NB4 (cell line): ENCODE measurements around the gene CTIF.

ENCODE experiments used
- MYC ChIP-seq: IDR thresholded peaks from 2 replicates; pipeline ENCODE4 v1.6.1; 2011; ENCODE audit warnings: low read depth, low read length
- POLR2A ChIP-seq: IDR thresholded peaks from 2 replicates; pipeline ENCODE4 v1.6.1; 2011; ENCODE audit warnings: mild to moderate bottlenecking; ENCODE audit not compliant: insufficient read length; ENCODE audit errors: extremely low read depth
- TF ChIP-seq, protein P1 (sequence below): IDR thresholded peaks from one replicate; pipeline ENCODE4 v1.5.1; 2012; ENCODE audit warnings: low read depth, low read length

DNA sequence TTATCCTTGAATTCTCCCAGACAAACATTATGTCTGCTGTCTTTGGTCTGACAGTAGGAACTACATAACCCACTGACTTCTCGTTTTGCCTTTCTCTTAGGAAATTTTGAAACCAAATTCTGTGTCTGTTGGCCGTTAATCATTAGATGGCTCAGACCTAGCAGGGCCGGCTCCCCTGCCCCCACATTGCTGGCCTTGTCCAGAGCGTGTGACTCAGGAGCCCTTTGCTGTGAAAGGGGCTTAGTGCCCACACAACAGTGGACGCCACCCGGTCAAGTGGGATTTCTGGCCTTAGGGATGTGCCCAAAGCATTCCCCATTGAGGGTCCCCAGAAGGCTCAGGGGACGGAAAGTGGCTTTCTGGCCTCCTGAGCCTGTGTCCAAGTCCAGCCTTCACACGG is 137.5 kb downstream of the CTIF start:
- TF ChIP-seq, protein P1, sequence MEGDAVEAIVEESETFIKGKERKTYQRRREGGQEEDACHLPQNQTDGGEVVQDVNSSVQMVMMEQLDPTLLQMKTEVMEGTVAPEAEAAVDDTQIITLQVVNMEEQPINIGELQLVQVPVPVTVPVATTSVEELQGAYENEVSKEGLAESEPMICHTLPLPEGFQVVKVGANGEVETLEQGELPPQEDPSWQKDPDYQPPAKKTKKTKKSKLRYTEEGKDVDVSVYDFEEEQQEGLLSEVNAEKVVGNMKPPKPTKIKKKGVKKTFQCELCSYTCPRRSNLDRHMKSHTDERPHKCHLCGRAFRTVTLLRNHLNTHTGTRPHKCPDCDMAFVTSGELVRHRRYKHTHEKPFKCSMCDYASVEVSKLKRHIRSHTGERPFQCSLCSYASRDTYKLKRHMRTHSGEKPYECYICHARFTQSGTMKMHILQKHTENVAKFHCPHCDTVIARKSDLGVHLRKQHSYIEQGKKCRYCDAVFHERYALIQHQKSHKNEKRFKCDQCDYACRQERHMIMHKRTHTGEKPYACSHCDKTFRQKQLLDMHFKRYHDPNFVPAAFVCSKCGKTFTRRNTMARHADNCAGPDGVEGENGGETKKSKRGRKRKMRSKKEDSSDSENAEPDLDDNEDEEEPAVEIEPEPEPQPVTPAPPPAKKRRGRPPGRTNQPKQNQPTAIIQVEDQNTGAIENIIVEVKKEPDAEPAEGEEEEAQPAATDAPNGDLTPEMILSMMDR: no peak
- TF ChIP-seq POLR2A: no peak
- TF ChIP-seq MYC: no peak
